A673 (cell line): ENCODE measurements around the gene CLEC16A. TPM values are rescaled to one million over a fixed set of nuclear protein-coding genes. Genes with fewer than 3 reads are reported as not detected.

Source experiments
- BruUV-seq: library from RNA; stranded (reverse); fragments of 400-500 nt; replicated peaks from 2 replicates; lab custom pipeline; 2021; lab: Mats Ljungman, UMichigan
- CTCF ChIA-PET: fragments of 300-600 bp; sonication (Branson Sonifier 250); formaldehyde crosslinking; loops from one replicate; lab custom pipeline; 2022; ENCODE audit warnings: antibody characterized with exemption; lab: Charles Lee
- POLR2A ChIA-PET: fragments of 300-600 bp; sonication (Branson Sonifier 250); formaldehyde crosslinking; loops from one replicate; lab custom pipeline; 2022; ENCODE audit warnings: antibody characterized with exemption; ENCODE audit not compliant: low non-redundant PET; lab: Charles Lee
- DNase-seq: peaks from one replicate; pipeline ENCODE4 v3.0.0-alpha.2; 2015; ENCODE audit warnings: low spot score
- H3K27ac ChIP-seq: fragments of 200-600 bp; sonication (generic); 2 replicates; pipeline ENCODE4 v1.5.1; 2016; ENCODE audit warnings: mixed run types, low read depth, mild to moderate bottlenecking, mixed read lengths, antibody characterized with exemption, low read length; ENCODE audit not compliant: poor library complexity, severe bottlenecking
- H3K27me3 ChIP-seq: fragments of 200-600 bp; sonication (generic); replicated peaks from 2 replicates; pipeline ENCODE4 v1.6.1; 2017; ENCODE audit warnings: mixed run types, low read depth, mild to moderate bottlenecking, mixed read lengths, antibody characterized with exemption, low read length; ENCODE audit not compliant: insufficient read depth, poor library complexity
- H3K36me3 ChIP-seq: fragments of 200-600 bp; sonication (generic); 2 replicates; pipeline ENCODE4 v1.6.1; 2016; ENCODE audit warnings: mixed run types, mild to moderate bottlenecking, mixed read lengths, antibody characterized with exemption, low read length; ENCODE audit not compliant: insufficient read depth, poor library complexity, severe bottlenecking
- H3K4me1 ChIP-seq: fragments of 200-600 bp; sonication (generic); 2 replicates; pipeline ENCODE4 v1.6.1; 2017; ENCODE audit warnings: mixed run types, mild to moderate bottlenecking, mixed read lengths, antibody characterized with exemption, low read length; ENCODE audit not compliant: insufficient read depth, poor library complexity, severe bottlenecking
- H3K4me3 ChIP-seq: fragments of 200-600 bp; sonication (generic); 2 replicates; pipeline ENCODE4 v1.5.1; 2016; ENCODE audit warnings: low read depth, mixed run types, mild to moderate bottlenecking, mixed read lengths, low read length; ENCODE audit not compliant: poor library complexity, severe bottlenecking
- H3K9me3 ChIP-seq: fragments of 200-600 bp; sonication (generic); 2 replicates; pipeline ENCODE4 v1.6.1; 2016; ENCODE audit warnings: mixed run types, low read depth, mild to moderate bottlenecking, mixed read lengths, antibody characterized with exemption, low read length; ENCODE audit not compliant: poor library complexity, severe bottlenecking
- EZH2 ChIP-seq: fragments of 200-600 bp; sonication (generic); IDR thresholded peaks from 2 replicates; pipeline ENCODE4 v1.6.1; 2017; ENCODE audit warnings: borderline replicate concordance, low read depth, mild to moderate bottlenecking, mixed read lengths, antibody characterized with exemption, low read length; ENCODE audit not compliant: poor library complexity, severe bottlenecking
- intact Hi-C: fragments of 100-400 bp; cut with micrococcal nuclease; formaldehyde crosslinking; loops from one replicate; pipeline ENCODE4 v1.10.0; 2022; ENCODE audit not compliant: unreplicated experiment
- total RNA-seq: library from RNA; stranded (reverse); gene quantifications from 2 replicates; pipeline ENCODE4 v1.2.3, GENCODE V29; 2021
- TF ChIP-seq, protein P1 (sequence below): fragments of 300-800, 200-600 bp; sonication (generic); conservative IDR thresholded peaks from 2 replicates; pipeline ENCODE4 v1.5.1; 2017; ENCODE audit warnings: low read depth, mild to moderate bottlenecking, antibody characterized with exemption, low read length, moderate library complexity, mixed read lengths

CLEC16A gene
- total RNA-seq, 1 experiment from 2014 or later: 23.4 TPM

GRCh38 chr16:10959161-10959560, 14.8 kb downstream of the CLEC16A start:
- no peaks in the 10 kb centered on the region for H3K9me3 ChIP-seq
- ChIA-PET CTCF (interaction anchor here (0.6 kb wide), 1 partner anchor 1460 kb away, joined by 4 read pairs; no protein-coding TSS in a partner anchor), POLR2A (no interaction called here)
- intact Hi-C loops: no loop called here
- no peak overlapping the region for H3K27ac ChIP-seq
- H3K27me3 ChIP-seq: no peaks in the 10 kb centered on the region
- no TSS peak for BruUV-seq
- H3K36me3 ChIP-seq: peaks cover 6% of the 10 kb centered on the region
- no peak overlapping the region for H3K4me3 ChIP-seq
- no peak for TF ChIP-seq EZH2
- TF ChIP-seq, protein P1, sequence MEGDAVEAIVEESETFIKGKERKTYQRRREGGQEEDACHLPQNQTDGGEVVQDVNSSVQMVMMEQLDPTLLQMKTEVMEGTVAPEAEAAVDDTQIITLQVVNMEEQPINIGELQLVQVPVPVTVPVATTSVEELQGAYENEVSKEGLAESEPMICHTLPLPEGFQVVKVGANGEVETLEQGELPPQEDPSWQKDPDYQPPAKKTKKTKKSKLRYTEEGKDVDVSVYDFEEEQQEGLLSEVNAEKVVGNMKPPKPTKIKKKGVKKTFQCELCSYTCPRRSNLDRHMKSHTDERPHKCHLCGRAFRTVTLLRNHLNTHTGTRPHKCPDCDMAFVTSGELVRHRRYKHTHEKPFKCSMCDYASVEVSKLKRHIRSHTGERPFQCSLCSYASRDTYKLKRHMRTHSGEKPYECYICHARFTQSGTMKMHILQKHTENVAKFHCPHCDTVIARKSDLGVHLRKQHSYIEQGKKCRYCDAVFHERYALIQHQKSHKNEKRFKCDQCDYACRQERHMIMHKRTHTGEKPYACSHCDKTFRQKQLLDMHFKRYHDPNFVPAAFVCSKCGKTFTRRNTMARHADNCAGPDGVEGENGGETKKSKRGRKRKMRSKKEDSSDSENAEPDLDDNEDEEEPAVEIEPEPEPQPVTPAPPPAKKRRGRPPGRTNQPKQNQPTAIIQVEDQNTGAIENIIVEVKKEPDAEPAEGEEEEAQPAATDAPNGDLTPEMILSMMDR: no peak
- peaks cover 13% of the 10 kb centered on the region for H3K4me1 ChIP-seq
- DNase-seq: no peak

DNA sequence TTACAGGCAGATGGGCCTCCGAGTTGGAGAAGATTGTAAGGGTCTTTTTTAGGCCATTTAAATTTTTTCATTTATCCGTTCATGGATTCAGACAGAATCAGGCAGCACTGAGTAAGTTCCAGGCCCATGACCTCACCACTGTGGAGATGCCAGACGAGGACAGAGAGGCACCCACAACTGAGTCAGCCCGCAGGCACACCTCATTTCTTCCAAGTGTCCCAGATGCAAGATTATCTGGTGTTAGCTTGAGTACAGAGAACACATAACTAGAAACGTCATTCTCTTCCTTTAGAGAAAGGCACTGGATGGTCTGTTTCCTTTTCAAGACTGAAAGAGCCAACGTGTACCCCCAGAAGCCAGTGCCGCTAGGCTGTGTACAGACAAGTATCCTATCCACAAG, 16.9 kb downstream of the CLEC16A start:
- ChIA-PET POLR2A (no interaction called here), CTCF (interaction anchor here (0.5 kb wide), 2 partner anchors 41 to 447 kb away, joined by 3 read pairs; no protein-coding TSS in a partner anchor)
- H3K36me3 ChIP-seq: peaks cover 6% of the 10 kb centered on the region
- no peaks in the 10 kb centered on the region for H3K27me3 ChIP-seq
- intact Hi-C loops: loop anchor here (5.0 to 10.0 kb wide), 2 partner anchors 681 to 854 kb away; no protein-coding TSS in a partner anchor
- H3K9me3 ChIP-seq: no peaks in the 10 kb centered on the region
- H3K4me1 ChIP-seq: peaks cover 10% of the 10 kb centered on the region
- H3K27ac ChIP-seq: no peak overlapping the region
- no peak for DNase-seq
- TF ChIP-seq, protein P1: no peak
- TF ChIP-seq EZH2: no peak
- no peak overlapping the region for H3K4me3 ChIP-seq
- BruUV-seq: no TSS peak

DNA sequence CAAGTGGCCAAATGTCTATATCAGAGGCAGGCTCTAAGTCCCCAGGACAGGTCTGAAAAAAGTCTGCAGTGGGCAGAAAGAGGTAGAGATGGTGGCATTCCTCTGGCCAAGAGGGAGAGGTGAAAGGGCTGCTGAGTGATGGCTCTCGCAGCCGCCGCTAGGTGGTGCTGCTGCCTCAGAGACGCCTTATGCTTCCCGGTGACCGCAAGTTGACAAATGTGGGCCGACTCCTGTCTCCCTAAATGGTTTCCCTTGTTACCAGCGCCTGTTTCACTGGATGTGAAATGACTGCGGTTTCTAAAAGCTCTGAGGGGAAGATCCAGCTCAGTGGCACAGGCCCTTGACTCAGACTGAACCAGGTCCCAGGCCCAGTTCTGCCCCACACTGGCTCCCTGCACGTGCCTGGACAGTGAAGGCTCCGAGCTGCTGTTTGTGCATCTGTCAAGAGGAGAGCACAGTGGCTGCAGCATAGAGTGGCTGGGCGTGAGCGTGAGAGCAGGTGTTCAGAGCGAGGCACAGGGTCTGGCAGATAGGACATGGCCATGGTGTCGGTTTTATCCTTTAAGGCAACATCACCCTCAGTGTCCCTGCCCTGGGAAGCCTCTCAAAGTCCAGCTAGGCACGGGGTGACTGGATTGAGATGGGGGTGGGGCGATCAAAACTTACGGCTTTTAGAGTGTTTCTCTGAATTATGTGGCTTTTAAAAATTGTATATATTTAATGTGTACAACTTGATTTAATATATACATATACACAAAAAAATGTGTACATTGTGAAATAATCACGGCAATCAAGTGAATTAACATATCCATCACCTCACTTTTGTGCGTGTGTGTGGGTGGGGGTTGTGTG, 19.9 kb downstream of the CLEC16A start:
- Histone ChIP-seq H3K27ac (no peak overlapping the region), H3K27me3 (no peaks in the 10 kb centered on the region), H3K4me1 (no peaks in the 10 kb centered on the region), H3K9me3 (no peaks in the 10 kb centered on the region), H3K4me3 (no peak overlapping the region), H3K36me3 (peaks cover 6% of the 10 kb centered on the region)
- TF ChIP-seq, protein P1: peak; percentile 98
- no peak for TF ChIP-seq EZH2
- CTCF ChIA-PET: interaction anchor here (0.6 to 1.3 kb wide), 5 partner anchors 16 to 568 kb away, joined by 3 to 4 read pairs (median 3); partner anchors contain the start of gene SOCS1
- intact Hi-C loops: loop anchor here (1.0 to 10.0 kb wide), 3 partner anchors 678 to 851 kb away; no protein-coding TSS in a partner anchor
- BruUV-seq: no TSS peak
- DNase-seq: peak; percentile 83
- POLR2A ChIA-PET: interaction anchor here (0.6 kb wide), 1 partner anchor 396 kb away, joined by 4 read pairs; no protein-coding TSS in a partner anchor
